GM23248 (cell line): ENCODE measurements around the gene RPP25. TPM values are rescaled to one million over a fixed set of nuclear protein-coding genes. Genes with fewer than 3 reads are reported as not detected.

Experiments
- DNase-seq: peaks from one replicate; pipeline ENCODE4 v3.0.0-alpha.2; 2015
- H2AFZ ChIP-seq: fragments of 200-600 bp; sonication (generic); 2 replicates; pipeline ENCODE4 v1.6.1; 2016; ENCODE audit warnings: antibody characterized with exemption
- H3F3A ChIP-seq: fragments of 200-600 bp; sonication (generic); 2 replicates; pipeline ENCODE4 v1.6.1; 2016; ENCODE audit warnings: mild to moderate bottlenecking, antibody characterized with exemption, mixed run types; ENCODE audit not compliant: insufficient read depth
- H3K27ac ChIP-seq: fragments of 200-600 bp; sonication (generic); 2 replicates; pipeline ENCODE4 v1.5.1; 2016; ENCODE audit warnings: mild to moderate bottlenecking
- H3K27me3 ChIP-seq: fragments of 200-600 bp; sonication (generic); replicated peaks from 2 replicates; pipeline ENCODE4 v1.6.1; 2016; ENCODE audit warnings: mild to moderate bottlenecking; ENCODE audit not compliant: insufficient read depth
- H3K36me3 ChIP-seq: fragments of 200-600 bp; sonication (generic); 2 replicates; pipeline ENCODE4 v1.6.1; 2016; ENCODE audit warnings: low read depth, mild to moderate bottlenecking
- H3K4me1 ChIP-seq: fragments of 200-600 bp; sonication (generic); 2 replicates; pipeline ENCODE4 v1.6.1; 2016; ENCODE audit warnings: mild to moderate bottlenecking; ENCODE audit not compliant: insufficient read depth
- H3K4me2 ChIP-seq: fragments of 200-600 bp; sonication (generic); one replicate; pipeline ENCODE4 v1.6.1; 2016; ENCODE audit warnings: mild to moderate bottlenecking; ENCODE audit not compliant: unreplicated experiment
- H3K4me3 ChIP-seq: fragments of 200-600 bp; sonication (generic); 2 replicates; pipeline ENCODE4 v1.5.1; 2016; ENCODE audit warnings: mild to moderate bottlenecking
- H3K79me2 ChIP-seq: fragments of 200-600 bp; sonication (generic); 2 replicates; pipeline ENCODE4 v1.6.1; 2016; ENCODE audit warnings: mild to moderate bottlenecking; ENCODE audit not compliant: insufficient read depth
- H3K9ac ChIP-seq: fragments of 200-600 bp; sonication (generic); 2 replicates; pipeline ENCODE4 v1.6.1; 2016; ENCODE audit warnings: mild to moderate bottlenecking
- H3K9me2 ChIP-seq: fragments of 200-600 bp; sonication (generic); 2 replicates; pipeline ENCODE4 v1.6.1; 2016; ENCODE audit warnings: mixed run types, mild to moderate bottlenecking, moderate library complexity; ENCODE audit not compliant: insufficient read depth
- H3K9me3 ChIP-seq: fragments of 200-600 bp; sonication (generic); one replicate; pipeline ENCODE4 v1.6.1; 2017; ENCODE audit warnings: low read depth
- H4K20me1 ChIP-seq: fragments of 200-600 bp; sonication (generic); 2 replicates; pipeline ENCODE4 v1.6.0; 2016; ENCODE audit not compliant: insufficient read depth
- EZH2 ChIP-seq: fragments of 200-600 bp; sonication (generic); IDR thresholded peaks from 2 replicates; pipeline ENCODE4 v1.6.1; 2018; ENCODE audit warnings: antibody characterized with exemption, mild to moderate bottlenecking; ENCODE audit not compliant: insufficient read depth, poor library complexity, severe bottlenecking
- EZH2phosphoT487 ChIP-seq: fragments of 200-600 bp; sonication (generic); IDR thresholded peaks from 2 replicates; pipeline ENCODE4 v1.6.1; 2018; ENCODE audit warnings: antibody characterized with exemption, moderate library complexity, mild to moderate bottlenecking, low read depth; ENCODE audit not compliant: insufficient read depth
- WGBS, 2 experiments: methylation state at CpG; one replicate each; pipeline ENCODE4 v1.1.6; 2015 to 2017; ENCODE audit warnings: low lambda C conversion rate in 2 of 2, low coverage in 1 of 2; ENCODE audit errors: missing lambda C conversion rate in 2 of 2; 5-methylcytosine and 5-hydroxymethylcytosine counted together
- in situ Hi-C: fragments of 300-500 bp; cut with MboI; formaldehyde crosslinking; loops from 2 replicates; pipeline ENCODE4 v1.15.0; 2020
- polyA plus RNA-seq: library from polyadenylated mRNA; unstranded; fragments of >200 nt; fragmentation: Nextera tagmentation; extraction: Ambion mirVana; gene quantifications from 2 replicates; pipeline ENCODE4 v1.2.1, GENCODE V29; 2016
- total RNA-seq: library from RNA; depleted of rRNA; stranded (reverse); fragments of >200 nt; shearing (Covaris generic); gene quantifications from 2 replicates; pipeline ENCODE4 v1.2.3, GENCODE V29; 2014

Gene RPP25
- total and polyA plus RNA-seq, 2 experiments from 2014 or later: 3.4 to 4.5 TPM

- no peak for DNase-seq
- Histone ChIP-seq H3K36me3 (no peaks in the 10 kb centered on the region), H4K20me1 (no peaks in the 10 kb centered on the region), H3K9me3 (no peaks in the 10 kb centered on the region), H3K9me2 (no peaks in the 10 kb centered on the region), H3K4me1 (peaks cover 9% of the 10 kb centered on the region; the same call in 1 of the 2 replicates), H3K9ac (no peak overlapping the region), H3K27ac (no peak overlapping the region), H3K4me3 (no peak overlapping the region), H3K4me2 (no peak overlapping the region), H2AFZ (no peak overlapping the region), H3K79me2 (no peaks in the 10 kb centered on the region), H3K27me3 (0 out of 2 replicates have a peak, but pooled peaks cover 3% of the 10 kb centered on the region), H3F3A (no peaks in the 10 kb centered on the region)
- no peak for TF ChIP-seq EZH2phosphoT487
- TF ChIP-seq EZH2: no peak
- 95 to 98% methylated on average over 7 to 8 of the region's 8 CpGs for WGBS, 2 experiments
- in situ Hi-C loops: no loop called here
Measured at GRCh38 chr15:74962219-74962618, 5.6 kb upstream of the RPP25 start.

- peaks cover 9% of the 10 kb centered on the region; the same call in 1 of the 2 replicates for H3K4me1 ChIP-seq
- DNase-seq: no peak
- in situ Hi-C loops: no loop called here
- no peaks in the 10 kb centered on the region for H3K9me3 ChIP-seq
- H3K4me3 ChIP-seq: no peak overlapping the region
- no peaks in the 10 kb centered on the region for H3K79me2 ChIP-seq
- no peak for TF ChIP-seq EZH2phosphoT487
- no peak for TF ChIP-seq EZH2
- no peaks in the 10 kb centered on the region for H3F3A ChIP-seq
- no peaks in the 10 kb centered on the region for H4K20me1 ChIP-seq
- H3K27ac ChIP-seq: no peak overlapping the region
- no peaks in the 10 kb centered on the region for H3K36me3 ChIP-seq
- H3K9me2 ChIP-seq: no peaks in the 10 kb centered on the region
- 0 out of 2 replicates have a peak, but pooled peaks cover 3% of the 10 kb centered on the region for H3K27me3 ChIP-seq
- H3K4me2 ChIP-seq: no peak overlapping the region
- 96 to 99% methylated on average over 5 of the region's 5 CpGs for WGBS, 2 experiments
- no peak overlapping the region for H3K9ac ChIP-seq
- no peak overlapping the region for H2AFZ ChIP-seq
Measured at GRCh38 chr15:74961616-74962015, 5.0 kb upstream of the RPP25 start.

- 75 to 77% methylated on average over 3 of the region's 3 CpGs for WGBS, 2 experiments
- peaks cover 9% of the 10 kb centered on the region; the same call in 1 of the 2 replicates for H3K4me1 ChIP-seq
Measured at GRCh38 chr15:74960995-74961588, 4.5 kb upstream of the RPP25 start.

GRCh38 chr15:74960286-74960685 is 3.7 kb upstream of the RPP25 start:
- no peaks in the 10 kb centered on the region for H3K9me3 ChIP-seq
- no peak overlapping the region for H3K27ac ChIP-seq
- H3K9me2 ChIP-seq: no peaks in the 10 kb centered on the region
- no peaks in the 10 kb centered on the region for H3K36me3 ChIP-seq
- H3K4me1 ChIP-seq: peaks cover 9% of the 10 kb centered on the region; the same call in 1 of the 2 replicates
- in situ Hi-C loops: no loop called here
- H3F3A ChIP-seq: no peaks in the 10 kb centered on the region
- H2AFZ ChIP-seq: no peak overlapping the region
- TF ChIP-seq EZH2: no peak
- TF ChIP-seq EZH2phosphoT487: no peak
- H3K9ac ChIP-seq: no peak overlapping the region
- no peak overlapping the region for H3K4me2 ChIP-seq
- 92 to 94% methylated on average over 1 of the region's 1 CpG for WGBS, 2 experiments
- no peak for DNase-seq
- H3K79me2 ChIP-seq: no peaks in the 10 kb centered on the region
- H3K4me3 ChIP-seq: no peak overlapping the region
- 0 out of 2 replicates have a peak, but pooled peaks cover 3% of the 10 kb centered on the region for H3K27me3 ChIP-seq
- H4K20me1 ChIP-seq: no peaks in the 10 kb centered on the region

More at GRCh38 chr15:74960995-74961588, 4.5 kb upstream of the RPP25 start:
- Histone ChIP-seq H3F3A (no peaks in the 10 kb centered on the region), H2AFZ (no peak overlapping the region), H3K9me2 (no peaks in the 10 kb centered on the region), H3K36me3 (no peaks in the 10 kb centered on the region), H3K27me3 (0 out of 2 replicates have a peak, but pooled peaks cover 3% of the 10 kb centered on the region), H3K9ac (no peak overlapping the region), H3K9me3 (no peaks in the 10 kb centered on the region), H3K79me2 (no peaks in the 10 kb centered on the region), H3K4me2 (no peak overlapping the region), H3K27ac (no peak overlapping the region), H3K4me3 (no peak overlapping the region), H4K20me1 (no peaks in the 10 kb centered on the region)
- no peak for DNase-seq
- TF ChIP-seq EZH2phosphoT487 (no peak), EZH2 (no peak)
- in situ Hi-C loops: no loop called here
